Loucy (cell line): ENCODE results near the gene EYA3.

Experiments used
- H2AFZ ChIP-seq: fragments of 200-600 bp; sonication (generic); 2 replicates; pipeline ENCODE4 v1.6.0; 2016; ENCODE audit warnings: antibody characterized with exemption, mild to moderate bottlenecking, low read length, moderate library complexity
- H3F3A ChIP-seq: fragments of 200-600 bp; 2 replicates; pipeline ENCODE4 v1.6.0; 2016; ENCODE audit warnings: antibody characterized with exemption, low read depth, mild to moderate bottlenecking
- H3K27me3 ChIP-seq: fragments of 200-600 bp; sonication (generic); 2 replicates; pipeline ENCODE4 v1.6.1; 2014; ENCODE audit warnings: low read length, mild to moderate bottlenecking; ENCODE audit not compliant: insufficient read depth, poor library complexity, severe bottlenecking
- H3K36me3 ChIP-seq: fragments of 200-600 bp; sonication (generic); 2 replicates; pipeline ENCODE4 v1.6.1; 2016; ENCODE audit warnings: low read length; ENCODE audit not compliant: insufficient read depth
- H3K4me1 ChIP-seq: fragments of 200-600 bp; sonication (generic); 2 replicates; pipeline ENCODE4 v1.5.1; 2014; ENCODE audit warnings: low read length, mild to moderate bottlenecking; ENCODE audit not compliant: insufficient read depth, poor library complexity, severe bottlenecking
- H3K4me2 ChIP-seq: fragments of 200-600 bp; sonication (generic); 2 replicates; pipeline ENCODE4 v1.6.0; 2014; ENCODE audit warnings: antibody characterized with exemption, low read length, low read depth, mild to moderate bottlenecking; ENCODE audit not compliant: poor library complexity, severe bottlenecking
- H3K4me3 ChIP-seq: fragments of 200-600 bp; sonication (generic); 2 replicates; pipeline ENCODE4 v1.5.1; 2014; ENCODE audit warnings: low read length, mild to moderate bottlenecking, mixed read lengths; ENCODE audit not compliant: poor library complexity, severe bottlenecking
- H3K79me2 ChIP-seq: fragments of 200-600 bp; sonication (generic); 2 replicates; pipeline ENCODE4 v1.6.1; 2014; ENCODE audit warnings: low read length; ENCODE audit not compliant: insufficient read depth
- H3K9ac ChIP-seq: fragments of 200-600 bp; sonication (generic); 2 replicates; pipeline ENCODE4 v1.6.0; 2014; ENCODE audit warnings: mild to moderate bottlenecking, low read depth, low read length, moderate library complexity; ENCODE audit not compliant: poor library complexity, severe bottlenecking
- H3K9me2 ChIP-seq: fragments of 200-600 bp; sonication (generic); replicated peaks from 2 replicates; pipeline ENCODE4 v1.6.1; 2016; ENCODE audit warnings: low read depth, low read length, mixed read lengths
- H3K9me3 ChIP-seq: fragments of 200-600 bp; sonication (generic); 2 replicates; pipeline ENCODE4 v1.6.1; 2014; ENCODE audit warnings: mild to moderate bottlenecking, antibody characterized with exemption, low read length, low read depth; ENCODE audit not compliant: insufficient read depth
- H4K20me1 ChIP-seq: fragments of 200-600 bp; sonication (generic); 2 replicates; pipeline ENCODE4 v1.6.0; 2014; ENCODE audit warnings: antibody characterized with exemption, low read length, mild to moderate bottlenecking; ENCODE audit not compliant: insufficient read depth, poor library complexity, severe bottlenecking
- CTCF ChIP-seq: fragments of 200-600 bp; sonication (generic); conservative IDR thresholded peaks from 2 replicates; pipeline ENCODE4 v1.5.1; 2014; ENCODE audit warnings: mild to moderate bottlenecking, antibody characterized with exemption, low read length
- EZH2phosphoT487 ChIP-seq: fragments of 200-600 bp; IDR thresholded peaks from 2 replicates; pipeline ENCODE4 v1.6.1; 2018; ENCODE audit warnings: antibody characterized with exemption, mild to moderate bottlenecking, moderate library complexity, borderline replicate concordance

Gene EYA3

DNA sequence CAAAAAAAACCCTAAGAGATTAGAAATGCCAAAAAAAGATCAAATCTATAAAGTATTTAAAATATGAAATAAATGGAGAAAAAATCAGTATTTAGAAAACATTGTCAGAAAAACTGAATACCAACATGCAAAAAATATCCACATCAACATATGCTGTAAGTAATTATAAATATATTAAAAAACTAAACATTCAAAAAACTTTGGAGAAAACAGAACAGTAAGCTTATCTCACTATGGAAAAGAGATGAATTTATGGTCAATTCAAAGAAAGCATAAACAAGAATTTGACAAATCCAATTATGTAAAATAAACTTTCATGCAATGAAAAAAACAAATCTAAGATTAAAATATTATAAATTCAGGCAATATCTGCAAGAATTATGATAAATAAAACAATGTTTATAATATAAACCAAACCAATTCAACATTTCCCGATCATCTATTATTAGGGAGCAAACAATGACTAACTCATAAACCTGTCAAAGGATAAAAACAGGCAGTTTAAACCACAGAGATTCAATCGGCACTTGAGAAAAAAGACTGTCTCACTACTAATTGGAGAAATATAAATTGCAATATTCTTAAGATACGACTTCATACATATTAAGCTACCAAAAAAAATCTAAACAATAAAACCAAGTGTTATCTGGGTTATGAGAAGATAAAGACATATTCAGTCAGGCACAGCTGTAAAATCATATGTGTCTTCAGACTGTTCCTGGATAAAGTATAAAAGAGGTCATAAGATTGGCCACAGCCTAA, 21.8 kb downstream of the EYA3 start:
- no peak overlapping the region for H3K9ac ChIP-seq
- no peaks in the 10 kb centered on the region for H3F3A ChIP-seq
- H3K9me2 ChIP-seq: no peaks in the 10 kb centered on the region
- peaks cover 3% of the 10 kb centered on the region; the same call in 1 of the 2 replicates for H3K36me3 ChIP-seq
- H3K27me3 ChIP-seq: no peaks in the 10 kb centered on the region
- H3K9me3 ChIP-seq: no peaks in the 10 kb centered on the region
- TF ChIP-seq CTCF (no peak), EZH2phosphoT487 (no peak)
- no peak overlapping the region for H3K4me2 ChIP-seq
- no peak overlapping the region for H3K4me3 ChIP-seq
- peaks cover 57% of the 10 kb centered on the region for H3K79me2 ChIP-seq
- H4K20me1 ChIP-seq: peaks cover 2% of the 10 kb centered on the region
- H2AFZ ChIP-seq: no peak overlapping the region
- no peaks in the 10 kb centered on the region for H3K4me1 ChIP-seq

GRCh38 chr1:28064064-28064463, 24.3 kb downstream of the EYA3 start:
- H3K9ac ChIP-seq: no peak overlapping the region
- H3F3A ChIP-seq: no peaks in the 10 kb centered on the region
- no peaks in the 10 kb centered on the region for H3K9me3 ChIP-seq
- H3K9me2 ChIP-seq: no peaks in the 10 kb centered on the region
- no peak overlapping the region for H3K4me3 ChIP-seq
- H3K36me3 ChIP-seq: peaks cover 3% of the 10 kb centered on the region; the same call in 1 of the 2 replicates
- H4K20me1 ChIP-seq: peaks cover 6% of the 10 kb centered on the region
- H3K79me2 ChIP-seq: peaks cover 51% of the 10 kb centered on the region
- no peak overlapping the region for H2AFZ ChIP-seq
- no peak for TF ChIP-seq EZH2phosphoT487
- TF ChIP-seq CTCF: no peak
- no peak overlapping the region for H3K4me2 ChIP-seq
- no peaks in the 10 kb centered on the region for H3K27me3 ChIP-seq
- H3K4me1 ChIP-seq: peaks cover 3% of the 10 kb centered on the region

DNA sequence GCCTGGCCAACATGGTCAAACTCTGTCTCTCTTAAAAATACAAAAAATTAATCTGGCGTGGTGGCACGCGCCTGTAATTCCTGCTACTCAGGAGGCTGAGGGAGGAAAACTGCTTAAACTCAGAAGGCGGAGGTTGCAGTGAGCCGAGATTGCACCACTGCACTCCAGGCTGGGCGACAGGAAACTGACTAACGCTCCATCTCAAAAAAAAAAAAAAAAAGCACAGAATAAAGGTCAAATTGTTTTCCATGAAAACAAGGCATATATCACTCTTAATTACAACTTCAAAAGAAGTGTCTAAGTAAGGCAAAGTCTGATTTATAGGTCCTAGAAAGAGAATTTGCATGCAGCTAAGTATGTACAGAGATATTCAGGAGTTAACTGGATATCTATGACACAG, 25.6 kb downstream of the EYA3 start:
- Histone ChIP-seq H3F3A (no peaks in the 10 kb centered on the region), H3K9me3 (no peaks in the 10 kb centered on the region), H3K9ac (no peak overlapping the region), H3K4me3 (no peak overlapping the region), H2AFZ (no peak overlapping the region), H3K4me1 (peaks cover 16% of the 10 kb centered on the region), H3K27me3 (no peaks in the 10 kb centered on the region), H4K20me1 (peaks cover 4% of the 10 kb centered on the region), H3K79me2 (peaks cover 61% of the 10 kb centered on the region), H3K9me2 (no peaks in the 10 kb centered on the region), H3K4me2 (no peak overlapping the region), H3K36me3 (peaks cover 3% of the 10 kb centered on the region; the same call in 1 of the 2 replicates)
- no peak for TF ChIP-seq EZH2phosphoT487
- no peak for TF ChIP-seq CTCF
